OCI-LY3 (cell line): ENCODE results near the gene DOCK10.

ENCODE experiments used
- CTCF ChIP-seq: fragments of 200-600, 300-600 bp; sonication (generic); IDR thresholded peaks from 2 replicates; pipeline ENCODE4 v1.5.1; 2014; ENCODE audit warnings: antibody characterized with exemption, low read length, low read depth
- EZH2phosphoT487 ChIP-seq: fragments of 200-600 bp; shearing (Covaris generic); IDR thresholded peaks from 2 replicates; pipeline ENCODE4 v1.6.1; 2018; ENCODE audit warnings: antibody characterized with exemption, mixed run types, low read depth

GRCh38 chr2:224716921-224717320, 325.3 kb downstream of the DOCK10 start:
- TF ChIP-seq CTCF (no peak), EZH2phosphoT487 (no peak)
